SH-SY5Y (cell line): Measurements from ENCODE around the gene ZFHX3.

Experiments used
- GATA2 ChIP-seq: IDR thresholded peaks from 2 replicates; pipeline ENCODE4 v1.6.1; 2011; ENCODE audit warnings: mild to moderate bottlenecking, low read depth, low read length
- GATA3 ChIP-seq: IDR thresholded peaks from 2 replicates; pipeline ENCODE4 v1.6.1; 2011; ENCODE audit warnings: low read depth, mild to moderate bottlenecking, low read length, moderate library complexity

- TF ChIP-seq GATA2 (no peak), GATA3 (no peak)
Measured at GRCh38 chr16:72932050-72932449, 115.9 kb downstream of the ZFHX3 start.
